Central memory CD8-positive, alpha-beta T cell (primary cell): ENCODE results near the gene ATXN7.

Experiments
- ATAC-seq: fragments of 150-1000 bp; cut with Tn5 transposase; replicated peaks from 2 replicates; pipeline ENCODE4 v1.10.0; 2022; ENCODE audit warnings: mild to moderate bottlenecking, moderate FRiP score, moderate number of reproducible peaks; ENCODE audit not compliant: poor library complexity, severe bottlenecking; ENCODE audit errors: extremely low read depth
- DNase-seq, 2 donors: peaks; one replicate each; pipeline ENCODE4 v3.0.0; 2021; ENCODE audit warnings: low spot score in 2 of 2
- H3K27ac Mint-ChIP-seq: one replicate; pipeline ENCODE4 v1.8.0; 2022; ENCODE audit warnings: low read depth, mild to moderate bottlenecking, moderate library complexity, mixed read lengths
- H3K27me3 Mint-ChIP-seq: one replicate; pipeline ENCODE4 v1.8.0; 2022; ENCODE audit warnings: mixed read lengths
- H3K36me3 Mint-ChIP-seq: one replicate; pipeline ENCODE4 v1.8.0; 2022; ENCODE audit warnings: mild to moderate bottlenecking, moderate library complexity, mixed read lengths; ENCODE audit not compliant: insufficient read depth
- H3K4me1 Mint-ChIP-seq: one replicate; pipeline ENCODE4 v1.8.0; 2022; ENCODE audit warnings: mixed read lengths
- H3K4me3 Mint-ChIP-seq: one replicate; pipeline ENCODE4 v1.8.0; 2022; ENCODE audit warnings: mild to moderate bottlenecking, moderate library complexity, mixed read lengths
- H3K9me3 Mint-ChIP-seq: one replicate; pipeline ENCODE4 v1.8.0; 2022; ENCODE audit warnings: mixed read lengths

ATXN7 gene

DNA sequence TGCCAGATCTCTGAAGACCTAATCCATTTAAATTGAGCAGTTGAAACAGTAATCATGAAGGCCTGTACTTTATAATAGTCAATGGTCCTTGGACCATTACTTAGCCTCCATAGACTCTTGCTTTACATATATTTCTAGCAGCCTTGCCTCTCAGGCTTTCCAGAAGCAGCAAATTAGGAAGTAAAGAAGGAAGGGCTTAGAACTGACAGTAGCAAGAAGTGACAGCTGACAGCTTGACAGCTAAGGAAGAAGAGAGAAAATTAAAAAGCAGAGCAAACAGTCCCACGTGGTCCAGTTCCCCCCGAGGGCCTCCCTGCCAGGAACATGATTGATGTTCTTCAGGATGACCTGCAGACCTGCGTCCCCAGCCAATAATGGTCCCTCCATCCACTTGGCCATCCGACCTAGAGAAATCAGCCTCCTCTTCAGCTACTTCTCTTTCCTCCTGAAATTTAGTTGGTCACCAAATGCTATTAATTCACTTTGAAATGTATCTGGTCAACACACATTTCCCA lies 174.6 kb downstream of the ATXN7 start:
- Mint-ChIP-seq H3K27ac (no peak overlapping the region), H3K4me1 (no peaks in the 10 kb centered on the region), H3K9me3 (no peaks in the 10 kb centered on the region), H3K36me3 (peaks cover 1% of the 10 kb centered on the region), H3K4me3 (no peak overlapping the region), H3K27me3 (peaks cover 43% of the 10 kb centered on the region)
- no peak for DNase-seq
- ATAC-seq, result no peak

DNA sequence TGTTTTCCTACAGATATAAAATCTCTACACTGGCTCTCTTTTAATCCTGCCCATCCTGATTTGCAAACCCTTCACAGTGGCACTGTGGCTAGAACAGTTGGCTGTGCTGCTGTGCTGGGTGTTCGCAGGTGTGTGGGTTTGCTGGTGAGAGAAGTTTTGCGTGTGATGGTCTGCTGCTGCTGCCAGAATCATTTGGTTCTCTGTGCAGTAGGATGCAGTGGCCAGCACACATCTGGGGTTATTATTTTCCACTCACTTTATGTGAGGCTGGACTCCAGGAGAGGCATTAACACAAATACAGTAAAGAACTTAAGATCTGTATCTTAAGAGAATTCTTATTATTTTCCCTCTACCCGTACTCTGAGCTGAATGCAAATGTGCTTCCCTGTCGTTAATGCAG lies 175.7 kb downstream of the ATXN7 start:
- Mint-ChIP-seq H3K27ac (no peak overlapping the region), H3K4me1 (no peaks in the 10 kb centered on the region), H3K27me3 (peaks cover 53% of the 10 kb centered on the region), H3K4me3 (no peak overlapping the region), H3K9me3 (no peaks in the 10 kb centered on the region), H3K36me3 (peaks cover 1% of the 10 kb centered on the region)
- DNase-seq, result no peak
- no peak for ATAC-seq

DNA sequence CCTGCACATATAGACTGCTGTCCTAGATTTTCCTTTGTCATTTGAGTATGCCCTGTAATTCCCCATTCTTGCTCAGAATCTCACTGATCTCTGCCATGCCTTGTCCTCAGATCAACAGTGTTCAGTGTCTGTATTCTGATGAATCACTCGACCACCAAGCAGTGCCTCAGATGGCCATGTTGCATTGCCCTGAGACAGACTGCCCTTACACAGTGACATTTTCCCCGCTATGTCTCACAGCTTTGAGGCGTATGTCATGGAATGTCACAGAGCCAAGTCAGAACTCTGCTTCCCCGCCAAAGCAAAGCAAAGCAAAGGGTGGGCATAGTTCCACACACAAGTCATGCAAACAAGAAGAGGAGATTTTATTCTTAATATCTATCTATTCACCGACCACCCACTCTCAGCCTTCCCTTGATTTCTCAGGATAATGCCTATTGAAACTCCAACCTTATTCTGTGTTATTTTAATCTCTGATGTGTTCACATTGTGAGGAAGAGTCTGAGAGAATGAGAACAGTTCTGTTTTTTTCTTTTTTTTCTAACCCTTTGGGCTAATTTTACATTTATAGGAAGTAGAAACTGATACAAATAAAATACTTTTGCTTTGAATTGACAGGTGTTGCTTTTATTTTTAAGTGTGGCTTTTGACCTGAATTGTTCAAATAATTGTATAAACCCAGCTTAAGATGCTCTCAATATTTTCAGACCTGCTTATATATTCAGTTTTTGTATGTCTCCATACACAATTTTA lies 176.5 kb downstream of the ATXN7 start:
- DNase-seq (no peak), ATAC-seq (no peak)
- H3K27ac Mint-ChIP-seq, result no peak overlapping the region
- peaks cover 1% of the 10 kb centered on the region for H3K36me3 Mint-ChIP-seq
- peaks cover 62% of the 10 kb centered on the region for H3K27me3 Mint-ChIP-seq
- H3K4me1 Mint-ChIP-seq, result no peaks in the 10 kb centered on the region
- H3K4me3 Mint-ChIP-seq, result no peak overlapping the region
- no peaks in the 10 kb centered on the region for H3K9me3 Mint-ChIP-seq

DNA sequence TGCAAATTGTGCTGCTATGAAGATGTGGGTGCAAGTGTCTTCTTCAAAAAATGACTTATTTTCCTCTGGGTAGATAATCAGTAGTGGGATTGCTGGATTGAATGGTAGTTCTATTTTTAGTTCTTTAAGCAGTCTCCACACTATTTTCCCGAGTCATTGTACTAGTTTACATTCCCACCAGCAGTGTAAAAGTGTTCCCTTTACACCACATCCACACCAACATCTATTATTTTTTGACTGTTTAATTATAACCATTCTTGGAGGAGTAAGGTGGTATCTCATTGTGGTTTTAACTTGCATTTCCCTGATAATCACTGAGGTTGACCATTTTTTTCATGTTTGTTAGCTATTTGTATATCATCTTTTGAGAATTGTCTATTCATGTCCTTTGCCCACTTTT lies 179.3 kb downstream of the ATXN7 start:
- H3K9me3 Mint-ChIP-seq, result no peaks in the 10 kb centered on the region
- H3K4me1 Mint-ChIP-seq, result no peaks in the 10 kb centered on the region
- no peak overlapping the region for H3K27ac Mint-ChIP-seq
- no peak overlapping the region for H3K4me3 Mint-ChIP-seq
- peaks cover 84% of the 10 kb centered on the region for H3K27me3 Mint-ChIP-seq
- DNase-seq (no peak), ATAC-seq (no peak)
- peaks cover 1% of the 10 kb centered on the region for H3K36me3 Mint-ChIP-seq

DNA sequence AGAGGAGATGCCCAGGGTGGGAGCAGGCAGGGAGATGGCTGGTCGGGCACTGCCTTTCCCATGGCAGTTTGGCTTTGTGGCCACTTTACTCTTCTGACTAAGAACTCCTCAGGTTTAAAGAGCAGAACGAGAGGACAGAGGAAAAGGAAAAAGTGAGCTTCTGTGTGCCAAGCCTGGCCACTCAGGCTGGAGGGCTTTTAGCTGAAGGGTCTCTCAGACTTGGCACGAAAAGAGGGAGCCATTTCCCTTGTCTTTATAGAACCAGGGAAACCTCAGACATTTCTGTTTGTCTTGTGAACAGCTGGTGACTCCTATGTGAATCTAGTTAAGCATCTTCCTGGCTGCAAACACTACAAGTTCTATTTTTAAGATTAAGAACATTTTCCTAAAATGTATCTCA lies 182.9 kb downstream of the ATXN7 start:
- Mint-ChIP-seq H3K27me3 (peaks cover 64% of the 10 kb centered on the region), H3K4me1 (no peaks in the 10 kb centered on the region)

DNA sequence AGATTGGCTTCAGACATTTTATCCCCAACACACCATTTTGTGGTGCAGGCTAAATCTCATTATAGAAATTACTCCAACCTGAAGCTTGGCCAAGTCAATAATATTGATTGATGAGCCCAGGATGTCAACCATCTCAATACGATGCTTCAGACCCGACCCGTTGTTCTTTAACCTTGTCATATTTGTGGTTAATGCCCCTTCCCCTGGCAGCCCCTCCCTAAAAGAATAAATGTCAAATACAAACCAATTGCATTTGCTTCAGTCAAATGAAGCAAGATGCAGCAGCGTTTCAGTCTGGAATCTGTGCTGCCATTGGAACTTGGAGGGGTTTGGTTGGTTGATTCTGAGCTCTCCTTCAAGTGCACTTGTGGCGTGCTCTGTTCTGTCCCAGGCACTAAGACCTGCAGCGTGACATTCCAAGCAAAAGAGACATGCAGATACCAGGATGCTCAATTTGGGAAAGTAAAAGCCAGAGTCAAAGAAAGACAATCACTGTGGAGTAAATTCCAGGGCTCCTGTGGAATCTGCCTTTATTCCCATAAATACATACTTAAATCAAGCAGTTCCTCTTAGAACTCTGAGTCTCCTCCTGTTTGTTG lies 183.4 kb downstream of the ATXN7 start:
- DNase-seq (no peak), ATAC-seq (no peak)
- H3K4me1 Mint-ChIP-seq, result no peaks in the 10 kb centered on the region
- H3K9me3 Mint-ChIP-seq, result no peaks in the 10 kb centered on the region
- no peak overlapping the region for H3K27ac Mint-ChIP-seq
- no peaks in the 10 kb centered on the region for H3K36me3 Mint-ChIP-seq
- H3K27me3 Mint-ChIP-seq, result peaks cover 64% of the 10 kb centered on the region
- no peak overlapping the region for H3K4me3 Mint-ChIP-seq

More for the DNA sequence above, 182.9 kb downstream of the ATXN7 start:
- no peaks in the 10 kb centered on the region for H3K9me3 Mint-ChIP-seq
- H3K4me3 Mint-ChIP-seq, result no peak overlapping the region
- peaks cover 1% of the 10 kb centered on the region for H3K36me3 Mint-ChIP-seq
- no peak overlapping the region for H3K27ac Mint-ChIP-seq
- DNase-seq (no peak), ATAC-seq (no peak)

DNA sequence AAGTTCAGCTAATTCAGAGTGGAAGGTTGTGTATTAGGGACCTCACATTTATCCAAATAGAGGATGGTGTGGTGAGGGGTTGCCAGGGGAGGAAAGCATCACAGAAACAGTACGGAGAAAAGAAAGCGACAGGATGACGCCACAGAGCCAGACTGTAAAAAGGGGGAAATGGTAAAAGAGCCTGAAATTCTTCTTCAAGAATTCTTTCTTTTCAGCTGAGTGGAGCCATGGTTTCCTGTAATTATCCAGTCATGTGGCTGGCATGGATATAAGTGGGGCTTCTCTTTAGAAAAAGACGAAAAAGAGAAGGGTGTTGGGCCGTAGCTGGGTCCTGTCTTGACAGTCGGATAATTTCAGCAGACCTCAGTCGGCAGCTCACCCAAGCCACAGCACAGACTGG lies 184.1 kb downstream of the ATXN7 start:
- H3K9me3 Mint-ChIP-seq, result no peaks in the 10 kb centered on the region
- H3K27ac Mint-ChIP-seq, result no peak overlapping the region
- ATAC-seq (no peak), DNase-seq (no peak)
- H3K4me1 Mint-ChIP-seq, result no peaks in the 10 kb centered on the region
- H3K27me3 Mint-ChIP-seq, result peaks cover 62% of the 10 kb centered on the region
- no peaks in the 10 kb centered on the region for H3K36me3 Mint-ChIP-seq
- no peak overlapping the region for H3K4me3 Mint-ChIP-seq

DNA sequence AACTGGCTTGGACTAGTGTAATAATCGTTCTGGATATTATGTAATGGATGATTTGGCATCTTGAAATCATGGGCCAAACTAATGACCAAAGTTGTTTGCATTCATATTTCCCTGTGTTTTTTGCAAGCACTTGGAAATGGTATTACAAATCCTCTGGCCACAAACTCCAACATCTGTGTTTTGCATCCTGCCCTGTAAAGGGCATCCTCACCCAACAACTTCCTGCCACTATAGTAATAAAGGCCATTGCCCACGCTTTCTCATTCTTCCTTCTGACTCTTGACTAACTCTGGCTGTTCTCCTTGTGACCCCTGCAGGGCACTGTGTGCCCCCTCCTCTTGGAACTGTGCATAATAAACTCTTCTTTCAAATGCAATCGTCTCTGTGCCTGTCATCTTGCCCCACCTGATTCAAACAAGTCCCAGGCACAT lies 185.0 kb downstream of the ATXN7 start:
- Mint-ChIP-seq H3K9me3 (no peaks in the 10 kb centered on the region), H3K4me3 (no peak overlapping the region), H3K4me1 (no peaks in the 10 kb centered on the region), H3K27me3 (peaks cover 54% of the 10 kb centered on the region), H3K27ac (no peak overlapping the region), H3K36me3 (no peaks in the 10 kb centered on the region)
- DNase-seq, result no peak
- no peak for ATAC-seq

DNA sequence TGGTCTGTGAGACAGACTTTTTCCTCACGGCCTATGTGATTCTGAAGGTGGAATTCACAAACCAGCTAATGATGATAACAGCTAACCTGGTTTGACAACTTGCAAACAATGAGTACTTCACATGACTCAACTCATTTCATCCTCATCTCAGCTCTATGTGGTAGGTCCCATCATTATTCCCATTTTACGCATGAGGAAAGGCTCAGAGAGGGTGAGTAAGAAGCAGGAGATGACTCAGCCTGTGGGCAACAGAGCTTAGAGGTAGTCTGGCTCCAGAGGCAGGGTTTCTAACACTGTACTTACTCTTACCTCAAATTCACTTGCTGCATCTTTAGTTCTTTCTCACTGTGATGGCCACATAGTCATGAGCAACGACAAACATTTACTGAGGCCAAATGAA lies 185.5 kb downstream of the ATXN7 start:
- no peak overlapping the region for H3K4me3 Mint-ChIP-seq
- ATAC-seq, result no peak
- H3K4me1 Mint-ChIP-seq, result no peaks in the 10 kb centered on the region
- no peaks in the 10 kb centered on the region for H3K36me3 Mint-ChIP-seq
- H3K9me3 Mint-ChIP-seq, result no peaks in the 10 kb centered on the region
- DNase-seq, result no peak
- H3K27me3 Mint-ChIP-seq, result peaks cover 49% of the 10 kb centered on the region
- no peak overlapping the region for H3K27ac Mint-ChIP-seq

DNA sequence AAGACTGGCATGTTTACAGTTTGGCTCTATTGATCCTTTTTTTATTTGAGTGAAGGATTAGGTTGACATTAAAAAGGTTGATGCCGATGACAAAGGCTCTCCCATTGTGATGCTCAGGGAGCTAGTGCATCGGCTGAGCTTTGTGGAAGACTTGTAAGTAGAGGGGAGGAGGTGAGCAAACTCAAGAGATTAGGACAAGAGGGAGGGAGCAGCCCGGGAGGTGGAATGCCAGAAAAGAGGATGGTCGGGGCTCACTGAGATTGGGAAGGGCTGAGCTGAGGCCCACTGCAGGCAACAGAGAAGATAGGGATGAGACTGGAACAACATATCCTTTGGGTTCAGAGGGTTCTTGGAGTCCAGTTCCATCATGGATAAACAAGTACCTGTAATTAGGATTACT lies 186.2 kb downstream of the ATXN7 start:
- peaks cover 1% of the 10 kb centered on the region for H3K36me3 Mint-ChIP-seq
- DNase-seq (no peak), ATAC-seq (no peak)
- H3K27ac Mint-ChIP-seq, result no peak overlapping the region
- no peaks in the 10 kb centered on the region for H3K4me1 Mint-ChIP-seq
- H3K9me3 Mint-ChIP-seq, result no peaks in the 10 kb centered on the region
- peaks cover 42% of the 10 kb centered on the region for H3K27me3 Mint-ChIP-seq
- no peak overlapping the region for H3K4me3 Mint-ChIP-seq
